Keratinocyte (primary cell): ENCODE data around the gene FRMD4B. TPM values are rescaled to one million over a fixed set of nuclear protein-coding genes. Genes with fewer than 3 reads are reported as not detected.

Experiments
- DNase-seq: peaks from one replicate; pipeline ENCODE4 v3.0.0-alpha.2; 2011; ENCODE audit warnings: low read depth, missing footprints, low spot score
- FAIRE-seq: peaks from 2 replicates; lab custom pipeline; 2011; peaks lifted over from hg19 to GRCh38; lab: Jason Lieb, UNC
- H2AFZ ChIP-seq: 2 replicates; pipeline ENCODE4 v1.6.0; 2012; ENCODE audit warnings: low read length, control low read depth, inconsistent platforms; ENCODE audit not compliant: control insufficient read depth
- H3K27ac ChIP-seq: 2 replicates; pipeline ENCODE4 v1.5.1; 2011; ENCODE audit warnings: low read length; ENCODE audit not compliant: control insufficient read depth, insufficient read depth
- H3K27me3 ChIP-seq: 3 replicates; pipeline ENCODE4 v1.6.0; 2011; ENCODE audit warnings: low read length; ENCODE audit not compliant: control insufficient read depth, insufficient read depth; ENCODE audit errors: extremely low read depth
- H3K36me3 ChIP-seq, 2 experiments: 2 replicates in 1 of 2; 3 replicates in 1 of 2; pipeline ENCODE4 v1.5.1; 2011; ENCODE audit warnings: low read length in 2 of 2, mild to moderate bottlenecking in 1 of 2; ENCODE audit not compliant: control insufficient read depth in 2 of 2, insufficient read depth in 2 of 2; ENCODE audit errors: extremely low read depth in 1 of 2
- H3K4me1 ChIP-seq: 3 replicates; pipeline ENCODE4 v1.5.1; 2011; ENCODE audit warnings: low read length; ENCODE audit not compliant: control insufficient read depth, insufficient read depth; ENCODE audit errors: extremely low read depth
- H3K4me2 ChIP-seq: 3 replicates; pipeline ENCODE4 v1.6.0; 2011; ENCODE audit warnings: low read depth, low read length; ENCODE audit not compliant: control insufficient read depth, insufficient read depth; ENCODE audit errors: extremely low read depth
- H3K4me3 ChIP-seq, 3 experiments: fragments of 200-600 bp in 1 of 3; sonication (generic) in 1 of 3; 2 replicates in 2 of 3; 3 replicates in 1 of 3; pipeline ENCODE4 v1.5.1; 2011 to 2016; ENCODE audit warnings: low read length in 3 of 3, mild to moderate bottlenecking in 3 of 3, control low read depth in 2 of 3, inconsistent platforms in 1 of 3, low read depth in 1 of 3, mixed read lengths in 1 of 3, mixed run types in 1 of 3, moderate library complexity in 1 of 3; ENCODE audit not compliant: control insufficient read depth in 2 of 3, insufficient read depth in 2 of 3; ENCODE audit errors: extremely low read depth in 1 of 3
- H3K79me2 ChIP-seq: 2 replicates; pipeline ENCODE4 v1.6.0; 2012; ENCODE audit warnings: low read length; ENCODE audit not compliant: control insufficient read depth, insufficient read depth
- H3K9ac ChIP-seq: 3 replicates; pipeline ENCODE4 v1.6.0; 2011; ENCODE audit warnings: low read length; ENCODE audit not compliant: control insufficient read depth, insufficient read depth; ENCODE audit errors: extremely low read depth
- H3K9me1 ChIP-seq: 3 replicates; pipeline ENCODE4 v1.6.0; 2011; ENCODE audit warnings: low read length; ENCODE audit not compliant: control insufficient read depth, insufficient read depth; ENCODE audit errors: extremely low read depth
- H3K9me3 ChIP-seq: 2 replicates; pipeline ENCODE4 v1.5.1; 2012; ENCODE audit warnings: low read depth, low read length; ENCODE audit not compliant: control insufficient read depth
- H4K20me1 ChIP-seq: 3 replicates; pipeline ENCODE4 v1.6.0; 2011; ENCODE audit warnings: low read length; ENCODE audit not compliant: control insufficient read depth, insufficient read depth; ENCODE audit errors: extremely low read depth
- EZH2 ChIP-seq: IDR thresholded peaks from one replicate; pipeline ENCODE4 v1.6.1; 2012; ENCODE audit warnings: inconsistent platforms, mild to moderate bottlenecking, low read length, moderate library complexity
- dilution Hi-C: fragments of 300-500 bp; cut with MboI; formaldehyde crosslinking; loops from one replicate; pipeline ENCODE4 v1.7.0; 2020; ENCODE audit warnings: low sequenced_read_pairs; ENCODE audit not compliant: extremely low pct_ligation_motif_present
- polyA plus RNA-seq, 5 experiments: library from polyadenylated mRNA; depleted of rRNA in 3 of 5; stranded (reverse) in 3 of 5; stranded (forward) in 1 of 5; unstranded in 1 of 5; fragments of >200 nt; gene quantifications; 1 replicate in 1 of 5; 2 replicates in 3 of 5; 3 replicates in 1 of 5; pipeline versions ENCODE4 v1.2.1 to v1.2.3, GENCODE V29; 2011 to 2012; ENCODE audit warnings: missing spikeins in 2 of 5, low read depth in 1 of 5, low replicate concordance in 1 of 5
- TF ChIP-seq, protein P1 (sequence below), 3 experiments: IDR thresholded peaks in 1 of 3; conservative IDR thresholded peaks in 1 of 3; optimal IDR thresholded peaks in 1 of 3; 2 replicates in 2 of 3; 3 replicates in 1 of 3; pipeline versions ENCODE3 to v1.5.1; 2011; ENCODE audit warnings: low read length in 3 of 3, mild to moderate bottlenecking in 3 of 3, moderate library complexity in 2 of 3, control low read depth in 1 of 3, inconsistent platforms in 1 of 3; ENCODE audit not compliant: insufficient read depth in 2 of 3; ENCODE audit errors: extremely low read depth in 1 of 3

Gene FRMD4B
- polyA plus RNA-seq, 1 donor (not counting 4 experiments of a cell fraction or from before 2014, with no cell fraction given), result 48.3 TPM

DNA sequence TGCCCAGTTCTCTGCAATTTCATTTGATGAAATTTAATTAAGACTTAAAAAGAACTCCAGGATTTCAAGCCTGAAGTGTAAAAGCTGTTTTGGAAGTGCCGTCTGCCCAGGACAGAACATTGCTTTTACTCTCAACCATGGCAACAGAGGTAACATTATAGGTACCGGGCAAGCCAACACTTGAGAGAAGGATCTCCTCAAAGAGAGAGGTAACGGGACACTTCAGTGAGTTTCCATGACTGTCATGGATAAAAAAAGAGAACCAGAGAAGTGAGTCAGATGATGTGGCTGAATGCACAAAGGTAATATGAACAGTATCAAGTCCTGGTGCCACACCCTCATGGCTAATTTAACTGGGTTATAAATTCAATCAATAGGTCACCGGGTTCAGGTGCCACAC, 133.3 kb downstream of the FRMD4B start:
- Histone ChIP-seq H3K27me3 (no peaks in the 10 kb centered on the region), H3K27ac (no peak overlapping the region), H4K20me1 (no peaks in the 10 kb centered on the region), H3K4me3 (no peak overlapping the region), H3K79me2 (no peaks in the 10 kb centered on the region), H3K4me2 (no peak overlapping the region), H2AFZ (no peak overlapping the region), H3K36me3 (peaks cover 0 to 5% of the 10 kb centered on the region in 2 experiments), H3K4me1 (no peaks in the 10 kb centered on the region), H3K9me1 (no peaks in the 10 kb centered on the region), H3K9ac (no peak overlapping the region), H3K9me3 (no peaks in the 10 kb centered on the region)
- TF ChIP-seq, protein P1, sequence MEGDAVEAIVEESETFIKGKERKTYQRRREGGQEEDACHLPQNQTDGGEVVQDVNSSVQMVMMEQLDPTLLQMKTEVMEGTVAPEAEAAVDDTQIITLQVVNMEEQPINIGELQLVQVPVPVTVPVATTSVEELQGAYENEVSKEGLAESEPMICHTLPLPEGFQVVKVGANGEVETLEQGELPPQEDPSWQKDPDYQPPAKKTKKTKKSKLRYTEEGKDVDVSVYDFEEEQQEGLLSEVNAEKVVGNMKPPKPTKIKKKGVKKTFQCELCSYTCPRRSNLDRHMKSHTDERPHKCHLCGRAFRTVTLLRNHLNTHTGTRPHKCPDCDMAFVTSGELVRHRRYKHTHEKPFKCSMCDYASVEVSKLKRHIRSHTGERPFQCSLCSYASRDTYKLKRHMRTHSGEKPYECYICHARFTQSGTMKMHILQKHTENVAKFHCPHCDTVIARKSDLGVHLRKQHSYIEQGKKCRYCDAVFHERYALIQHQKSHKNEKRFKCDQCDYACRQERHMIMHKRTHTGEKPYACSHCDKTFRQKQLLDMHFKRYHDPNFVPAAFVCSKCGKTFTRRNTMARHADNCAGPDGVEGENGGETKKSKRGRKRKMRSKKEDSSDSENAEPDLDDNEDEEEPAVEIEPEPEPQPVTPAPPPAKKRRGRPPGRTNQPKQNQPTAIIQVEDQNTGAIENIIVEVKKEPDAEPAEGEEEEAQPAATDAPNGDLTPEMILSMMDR (optimal IDR thresholded peaks at IDR 0.05 in 1 of 3, IDR thresholded peaks at IDR 0.05 in 1 of 3, conservative IDR thresholded peaks at IDR 0.05 in 1 of 3; ENCODE audit: extremely low read depth in 1 of 3, insufficient read depth in 2 of 3, low read length in 3 of 3), result no peak
- TF ChIP-seq EZH2, result no peak
- dilution Hi-C loops, result no loop called here
- DNase-seq, result no peak
- FAIRE-seq, result no peak

DNA sequence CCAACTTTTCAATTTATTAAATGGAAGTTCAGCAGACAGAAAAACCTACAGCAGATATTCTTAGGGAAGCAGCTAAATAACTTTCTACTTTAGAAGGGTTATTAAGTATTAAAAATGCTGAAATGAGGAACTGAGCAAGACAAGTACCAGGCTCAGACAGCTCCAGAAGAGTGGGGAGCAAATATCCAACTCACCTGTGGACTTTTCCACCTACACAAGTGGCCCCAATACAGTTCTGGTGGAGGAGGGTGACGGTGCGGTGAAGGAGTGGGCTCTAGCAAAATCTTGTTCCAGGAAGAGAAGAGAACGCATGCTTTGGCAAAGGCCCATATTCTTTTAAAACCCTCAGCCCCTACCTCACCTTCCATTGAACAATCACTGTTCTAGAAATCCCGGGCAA, 133.7 kb downstream of the FRMD4B start:
- Histone ChIP-seq H3K4me1 (no peaks in the 10 kb centered on the region), H3K79me2 (no peaks in the 10 kb centered on the region), H3K4me2 (no peak overlapping the region), H3K27ac (no peak overlapping the region), H2AFZ (no peak overlapping the region), H3K36me3 (peaks cover 0 to 5% of the 10 kb centered on the region in 2 experiments), H3K27me3 (no peaks in the 10 kb centered on the region), H3K9me3 (no peaks in the 10 kb centered on the region), H3K4me3 (no peak overlapping the region), H3K9me1 (no peaks in the 10 kb centered on the region), H4K20me1 (no peaks in the 10 kb centered on the region), H3K9ac (no peak overlapping the region)
- TF ChIP-seq, protein P1 (optimal IDR thresholded peaks at IDR 0.05 in 1 of 3, IDR thresholded peaks at IDR 0.05 in 1 of 3, conservative IDR thresholded peaks at IDR 0.05 in 1 of 3; ENCODE audit: extremely low read depth in 1 of 3, insufficient read depth in 2 of 3, low read length in 3 of 3), result no peak
- FAIRE-seq (no peak), DNase-seq (no peak)
- dilution Hi-C loops, result no loop called here
